ENCODE results near the gene ZDHHC8.

ZDHHC8 gene

DNA sequence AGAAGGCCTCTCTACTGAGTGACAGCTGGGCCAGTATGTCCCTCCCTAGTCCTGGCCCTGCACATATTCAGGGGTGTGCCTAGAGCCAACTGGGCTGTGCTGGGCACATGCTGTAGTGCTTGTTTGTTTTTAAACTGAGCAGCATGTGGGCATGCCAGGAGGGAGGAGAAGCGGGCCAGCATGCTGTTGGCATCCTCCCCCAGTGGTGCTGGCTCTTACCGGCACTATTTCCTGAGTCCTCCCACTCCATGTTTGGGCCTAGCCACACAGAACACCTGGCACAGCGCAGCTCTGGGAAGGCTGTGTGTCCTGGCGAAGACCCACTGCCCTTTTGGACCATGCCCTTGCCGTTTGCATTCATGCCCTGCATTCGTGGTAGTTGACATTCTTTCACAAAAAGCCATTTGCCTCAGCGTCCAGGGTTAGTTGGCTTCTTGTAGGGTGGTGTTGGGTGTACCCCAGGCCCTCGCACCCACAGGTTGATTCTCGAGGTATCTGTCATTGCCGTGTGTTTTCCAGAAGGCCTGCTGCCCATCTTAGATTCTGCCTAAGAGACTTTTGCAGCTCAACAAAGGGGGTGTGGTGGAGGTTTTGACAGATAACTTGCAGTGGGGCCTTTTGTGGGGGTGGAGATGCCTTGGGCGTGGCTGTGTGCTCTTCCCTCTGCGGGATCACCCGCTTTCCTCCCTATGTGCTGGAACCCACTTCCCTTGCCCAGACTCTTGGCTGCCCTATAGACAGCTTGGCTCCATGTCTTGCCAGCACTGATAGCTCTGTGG lies 38.0 kb upstream of the ZDHHC8 start:
- no peak for DNase-seq (ENCODE audit: low read depth, low spot score)
- Histone ChIP-seq H3K9ac (ENCODE audit: insufficient read length) (no peak overlapping the region), H3K27ac (no peak overlapping the region), H3K36me3 (ENCODE audit: insufficient read depth, low read length) (peaks cover 95% of the 10 kb centered on the region), H3K4me3 (no peak overlapping the region), H3K9me3 (ENCODE audit: low read depth, low read length) (no peaks in the 10 kb centered on the region)
- no peak for TF ChIP-seq EZH2 (IDR thresholded peaks at IDR 0.05)
- TF ChIP-seq FOXP2 (optimal IDR thresholded peaks at IDR 0.05; ENCODE audit: control extremely low read depth, extremely low read length, insufficient read depth) = no peak
- no peak for TF ChIP-seq POLR2AphosphoS5 (IDR thresholded peaks at IDR 0.05; ENCODE audit: borderline replicate concordance, low read depth, low read length)

DNA sequence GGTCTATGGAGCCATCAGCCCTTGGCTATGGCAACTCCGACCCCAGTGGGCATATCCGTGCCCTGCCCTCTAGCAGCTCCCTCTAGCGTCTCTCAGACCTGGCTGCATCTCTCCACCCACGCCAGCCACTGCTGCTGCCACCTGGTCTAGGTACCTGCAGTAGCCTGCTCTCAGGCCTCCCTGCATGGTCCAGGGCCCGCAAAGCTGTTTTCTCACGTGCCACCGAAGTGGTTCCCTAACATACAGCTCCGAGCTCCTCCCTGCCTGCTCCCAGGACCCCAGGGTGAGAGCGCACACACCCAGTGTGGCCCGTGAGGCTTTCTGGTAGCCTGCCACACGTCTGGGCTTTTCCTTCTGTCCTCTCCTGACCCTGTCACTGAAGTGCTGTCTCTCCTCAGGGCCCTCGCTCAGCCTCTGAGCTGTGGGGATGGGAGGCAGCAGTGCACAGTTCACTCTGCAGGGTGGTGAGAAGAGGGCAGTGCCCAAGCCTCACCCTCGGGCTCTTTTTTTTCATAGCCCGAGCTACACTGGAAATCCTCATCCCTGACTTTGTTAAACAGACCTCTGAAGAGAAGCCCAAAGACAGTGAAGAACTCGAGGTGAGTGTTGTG lies 37.3 kb upstream of the ZDHHC8 start:
- Histone ChIP-seq H3K9me3 (ENCODE audit: low read depth, low read length) (no peaks in the 10 kb centered on the region), H3K36me3 (ENCODE audit: insufficient read depth, low read length) (peaks cover 95% of the 10 kb centered on the region), H3K27ac (no peak overlapping the region), H3K4me3 (no peak overlapping the region), H3K9ac (ENCODE audit: insufficient read length) (no peak overlapping the region)
- TF ChIP-seq EZH2 (IDR thresholded peaks at IDR 0.05) = no peak
- no peak for TF ChIP-seq FOXP2 (optimal IDR thresholded peaks at IDR 0.05; ENCODE audit: control extremely low read depth, extremely low read length, insufficient read depth)
- TF ChIP-seq POLR2AphosphoS5 (IDR thresholded peaks at IDR 0.05; ENCODE audit: borderline replicate concordance, low read depth, low read length) = no peak
- no peak for DNase-seq (ENCODE audit: low read depth, low spot score)

DNA sequence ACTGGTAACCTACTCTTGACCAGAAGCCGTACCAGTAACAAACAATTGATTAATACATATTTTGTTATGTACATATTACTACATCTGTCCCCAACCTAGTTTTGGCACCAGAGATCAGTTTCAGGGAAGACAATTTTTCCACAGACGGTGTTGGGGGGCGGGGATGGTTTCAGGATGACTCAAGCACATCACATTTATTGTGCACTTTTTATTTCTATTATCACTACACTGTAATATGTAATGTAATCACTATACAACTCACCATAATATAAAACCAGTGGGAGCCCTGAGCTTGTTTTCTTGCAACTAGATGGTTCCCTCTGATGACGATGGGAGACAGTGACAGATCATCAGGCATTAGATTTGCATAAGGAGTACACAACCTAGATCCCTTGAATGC lies 36.1 kb upstream of the ZDHHC8 start:
- no peaks in the 10 kb centered on the region for H3K9me3 ChIP-seq (ENCODE audit: low read depth, low read length)
- no peak overlapping the region for H3K9ac ChIP-seq (ENCODE audit: insufficient read length)
- H3K4me3 ChIP-seq = no peak overlapping the region
- DNase-seq (ENCODE audit: low read depth, low spot score) = no peak
- TF ChIP-seq EZH2 (IDR thresholded peaks at IDR 0.05) (no peak), FOXP2 (optimal IDR thresholded peaks at IDR 0.05; ENCODE audit: control extremely low read depth, extremely low read length, insufficient read depth) (no peak), POLR2AphosphoS5 (IDR thresholded peaks at IDR 0.05; ENCODE audit: borderline replicate concordance, low read depth, low read length) (no peak)
- H3K27ac ChIP-seq = no peak overlapping the region
- peaks cover 93% of the 10 kb centered on the region for H3K36me3 ChIP-seq (ENCODE audit: insufficient read depth, low read length)

- Histone ChIP-seq H3K27ac (no peak overlapping the region), H3K9ac (ENCODE audit: insufficient read length) (no peak overlapping the region), H3K36me3 (ENCODE audit: insufficient read depth, low read length) (peaks cover 92% of the 10 kb centered on the region), H3K4me3 (no peak overlapping the region), H3K9me3 (ENCODE audit: low read depth, low read length) (no peaks in the 10 kb centered on the region)
- TF ChIP-seq EZH2 (IDR thresholded peaks at IDR 0.05) = no peak
- no peak for DNase-seq (ENCODE audit: low read depth, low spot score)
Observed at GRCh38 chr22:20096574-20097420, 34.8 kb upstream of the ZDHHC8 start.

- H3K9me3 ChIP-seq (ENCODE audit: low read depth, low read length) = no peaks in the 10 kb centered on the region
- no peak overlapping the region for H3K27ac ChIP-seq
- DNase-seq (ENCODE audit: low read depth, low spot score) = no peak
- TF ChIP-seq EZH2 (IDR thresholded peaks at IDR 0.05) (no peak), FOXP2 (optimal IDR thresholded peaks at IDR 0.05; ENCODE audit: control extremely low read depth, extremely low read length, insufficient read depth) (no peak), POLR2AphosphoS5 (IDR thresholded peaks at IDR 0.05; ENCODE audit: borderline replicate concordance, low read depth, low read length) (no peak)
- no peak overlapping the region for H3K4me3 ChIP-seq
- no peak overlapping the region for H3K9ac ChIP-seq (ENCODE audit: insufficient read length)
- peaks cover 87% of the 10 kb centered on the region for H3K36me3 ChIP-seq (ENCODE audit: insufficient read depth, low read length)
Observed at GRCh38 chr22:20099099-20099711, 32.4 kb upstream of the ZDHHC8 start.

DNA sequence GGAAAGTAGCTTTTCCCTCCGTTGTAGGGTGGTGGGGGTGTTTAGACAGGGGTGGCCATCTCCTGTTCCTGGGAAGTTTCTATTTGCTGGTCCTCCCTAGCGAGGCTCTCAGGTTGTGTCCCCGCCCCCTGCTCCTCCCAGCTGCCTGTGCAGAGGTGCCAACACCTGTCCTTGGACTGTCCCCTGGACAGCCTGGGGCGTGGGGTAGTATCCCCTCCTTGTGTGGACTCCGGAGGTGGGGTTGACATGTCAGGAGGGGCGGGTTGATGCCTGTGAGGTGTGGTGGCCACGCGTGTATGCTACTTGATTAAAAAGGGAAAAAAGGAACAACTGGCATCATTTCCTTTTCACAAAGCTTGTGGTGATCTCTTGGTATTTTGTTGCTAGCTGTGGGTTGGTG lies 30.0 kb upstream of the ZDHHC8 start:
- H3K27ac ChIP-seq = no peak overlapping the region
- no peaks in the 10 kb centered on the region for H3K9me3 ChIP-seq (ENCODE audit: low read depth, low read length)
- DNase-seq (ENCODE audit: low read depth, low spot score) = no peak
- peaks cover 86% of the 10 kb centered on the region for H3K36me3 ChIP-seq (ENCODE audit: insufficient read depth, low read length)
- no peak overlapping the region for H3K4me3 ChIP-seq
- H3K9ac ChIP-seq (ENCODE audit: insufficient read length) = no peak overlapping the region
- no peak for TF ChIP-seq POLR2AphosphoS5 (IDR thresholded peaks at IDR 0.05; ENCODE audit: borderline replicate concordance, low read depth, low read length)
- no peak for TF ChIP-seq FOXP2 (optimal IDR thresholded peaks at IDR 0.05; ENCODE audit: control extremely low read depth, extremely low read length, insufficient read depth)
- TF ChIP-seq EZH2 (IDR thresholded peaks at IDR 0.05) = no peak

- H3K27ac ChIP-seq = no peak overlapping the region
- no peak overlapping the region for H3K4me3 ChIP-seq
- TF ChIP-seq POLR2AphosphoS5 (IDR thresholded peaks at IDR 0.05; ENCODE audit: borderline replicate concordance, low read depth, low read length) = no peak
- no peak for TF ChIP-seq FOXP2 (optimal IDR thresholded peaks at IDR 0.05; ENCODE audit: control extremely low read depth, extremely low read length, insufficient read depth)
- no peak for TF ChIP-seq EZH2 (IDR thresholded peaks at IDR 0.05)
- no peak overlapping the region for H3K9ac ChIP-seq (ENCODE audit: insufficient read length)
- no peak for DNase-seq (ENCODE audit: low read depth, low spot score)
- H3K9me3 ChIP-seq (ENCODE audit: low read depth, low read length) = no peaks in the 10 kb centered on the region
- peaks cover 86% of the 10 kb centered on the region for H3K36me3 ChIP-seq (ENCODE audit: insufficient read depth, low read length)
Observed at GRCh38 chr22:20102203-20102780, 29.3 kb upstream of the ZDHHC8 start.

Data from SK-N-MC (cell line).